ENCODE results near the gene RGL4. TPM values are rescaled to one million over a fixed set of nuclear protein-coding genes. Genes with fewer than 3 reads are reported as not detected.
A peak's percentile ranks its signal among the peaks of the same experiment; 100 is the strongest.

The RGL4 gene
- total RNA-seq, 2 donors from 2014 or later: 0.35 to 0.45 TPM

GRCh38 chr22:23713696-23714595 is 23.1 kb downstream of the RGL4 start:
- Histone ChIP-seq H3K27me3 (no peaks in the 10 kb centered on the region), H3K4me3 (no peak overlapping the region), H3K27ac (no peak overlapping the region), H3K4me1 (peaks cover 8% of the 10 kb centered on the region), H3K36me3 (no peaks in the 10 kb centered on the region), H3K9ac (ENCODE audit: low read depth in 2 of 2, low read length in 2 of 2) (no peak overlapping the region), H3K9me3 (no peaks in the 10 kb centered on the region)
- TF ChIP-seq, protein P1, sequence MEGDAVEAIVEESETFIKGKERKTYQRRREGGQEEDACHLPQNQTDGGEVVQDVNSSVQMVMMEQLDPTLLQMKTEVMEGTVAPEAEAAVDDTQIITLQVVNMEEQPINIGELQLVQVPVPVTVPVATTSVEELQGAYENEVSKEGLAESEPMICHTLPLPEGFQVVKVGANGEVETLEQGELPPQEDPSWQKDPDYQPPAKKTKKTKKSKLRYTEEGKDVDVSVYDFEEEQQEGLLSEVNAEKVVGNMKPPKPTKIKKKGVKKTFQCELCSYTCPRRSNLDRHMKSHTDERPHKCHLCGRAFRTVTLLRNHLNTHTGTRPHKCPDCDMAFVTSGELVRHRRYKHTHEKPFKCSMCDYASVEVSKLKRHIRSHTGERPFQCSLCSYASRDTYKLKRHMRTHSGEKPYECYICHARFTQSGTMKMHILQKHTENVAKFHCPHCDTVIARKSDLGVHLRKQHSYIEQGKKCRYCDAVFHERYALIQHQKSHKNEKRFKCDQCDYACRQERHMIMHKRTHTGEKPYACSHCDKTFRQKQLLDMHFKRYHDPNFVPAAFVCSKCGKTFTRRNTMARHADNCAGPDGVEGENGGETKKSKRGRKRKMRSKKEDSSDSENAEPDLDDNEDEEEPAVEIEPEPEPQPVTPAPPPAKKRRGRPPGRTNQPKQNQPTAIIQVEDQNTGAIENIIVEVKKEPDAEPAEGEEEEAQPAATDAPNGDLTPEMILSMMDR (IDR thresholded peaks at IDR 0.05): no peak
- DNase-seq: no peak
- intact Hi-C loops (cut with DNase I): no loop called here

- TF ChIP-seq, protein P1 (IDR thresholded peaks at IDR 0.05): no peak
- Histone ChIP-seq H3K9me3 (no peaks in the 10 kb centered on the region), H3K27me3 (no peaks in the 10 kb centered on the region), H3K4me1 (peaks cover 8% of the 10 kb centered on the region), H3K4me3 (no peak overlapping the region), H3K27ac (no peak overlapping the region), H3K36me3 (no peaks in the 10 kb centered on the region), H3K9ac (ENCODE audit: low read depth in 2 of 2, low read length in 2 of 2) (no peak overlapping the region)
- no peak for DNase-seq
- intact Hi-C loops (cut with DNase I): no loop called here
Observed at GRCh38 chr22:23714596-23715578, 24.1 kb downstream of the RGL4 start.

DNA sequence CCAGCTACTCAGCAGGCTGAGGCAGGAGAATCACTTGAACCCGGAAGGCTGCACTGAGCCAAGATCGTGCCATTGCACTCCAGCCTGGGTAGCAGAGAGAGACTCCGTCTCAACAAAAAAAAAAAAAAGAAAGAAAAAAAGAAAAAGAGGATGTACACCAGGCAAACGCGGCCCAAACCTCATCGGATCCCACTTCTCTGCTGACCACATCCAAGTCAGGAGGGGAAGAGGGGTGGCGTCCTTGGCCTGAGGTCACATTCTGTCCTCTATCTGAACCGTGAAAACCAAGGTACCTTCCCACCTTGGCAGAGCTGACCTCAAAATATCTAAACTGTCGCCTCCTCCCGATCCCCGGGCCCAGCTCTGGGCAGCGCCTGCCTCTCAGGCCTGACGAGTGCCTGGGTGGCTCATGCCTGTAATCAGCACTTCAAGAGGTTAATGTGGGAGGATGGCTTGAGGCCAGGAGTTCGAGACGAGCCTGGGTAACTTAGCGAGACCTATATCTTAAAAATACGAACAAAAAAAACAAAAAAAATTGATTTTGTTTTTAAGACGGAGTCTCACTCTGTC is 25.1 kb downstream of the RGL4 start:
- intact Hi-C loops (cut with DNase I): no loop called here
- no peak overlapping the region for H3K27ac ChIP-seq
- H3K27me3 ChIP-seq: no peaks in the 10 kb centered on the region
- no peaks in the 10 kb centered on the region for H3K36me3 ChIP-seq
- peaks cover 8% of the 10 kb centered on the region for H3K4me1 ChIP-seq
- TF ChIP-seq, protein P1 (IDR thresholded peaks at IDR 0.05): no peak
- no peak for DNase-seq
- H3K4me3 ChIP-seq: peak overlapping the region; percentile 93
- H3K9me3 ChIP-seq: no peaks in the 10 kb centered on the region
- H3K9ac ChIP-seq (ENCODE audit: low read depth in 2 of 2, low read length in 2 of 2): no peak overlapping the region

DNA sequence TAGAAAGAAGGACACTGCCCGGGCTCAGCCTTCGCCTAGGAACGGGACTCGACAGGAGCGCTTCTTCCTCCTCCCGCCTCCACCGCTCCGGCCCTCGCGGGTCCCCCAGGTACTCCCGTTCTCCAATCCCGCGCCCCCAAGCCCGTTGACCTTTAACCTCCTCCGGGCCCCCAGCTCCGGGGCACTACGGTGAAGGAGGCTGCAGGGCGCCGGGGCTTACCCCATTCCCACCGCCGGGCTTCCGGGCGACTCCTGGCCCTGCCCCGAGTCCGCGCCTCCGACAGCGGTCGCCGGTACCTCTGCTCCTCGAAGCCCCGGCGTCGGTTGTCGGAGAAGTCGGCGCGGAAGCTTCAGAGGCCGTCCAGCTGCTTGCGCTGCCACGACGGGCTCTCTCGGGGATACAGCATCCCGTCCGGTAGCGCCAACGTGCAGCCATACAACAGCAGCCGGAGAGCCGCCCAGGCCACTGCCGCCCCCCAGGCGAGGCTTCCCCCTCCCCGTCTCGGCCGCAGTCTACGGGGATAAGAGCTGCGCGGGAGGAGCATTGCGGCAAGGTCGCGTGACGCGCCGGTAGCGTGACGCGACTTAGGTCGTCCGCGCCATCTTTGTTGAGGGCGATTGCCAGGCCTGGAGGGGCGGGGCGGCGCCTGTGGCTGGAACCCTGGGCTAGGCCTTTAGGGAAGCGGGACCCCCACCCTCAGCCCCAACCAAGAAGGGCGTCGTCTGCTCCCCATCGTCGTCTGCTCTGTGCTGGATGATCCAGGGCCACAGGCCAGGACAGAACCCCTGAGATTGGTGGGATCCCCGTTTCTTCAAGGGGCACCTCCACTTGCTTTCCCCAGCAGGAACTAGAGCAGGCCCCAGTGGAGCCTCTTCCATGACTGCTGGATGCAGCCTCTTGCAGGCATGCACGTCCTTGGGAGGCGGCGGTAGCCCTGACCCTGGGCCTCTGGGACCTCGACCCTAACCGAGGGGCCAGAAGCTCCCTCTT is 26.3 kb downstream of the RGL4 start:
- Histone ChIP-seq H3K9me3 (no peaks in the 10 kb centered on the region), H3K4me1 (peaks cover 8% of the 10 kb centered on the region), H3K36me3 (no peaks in the 10 kb centered on the region), H3K27me3 (no peaks in the 10 kb centered on the region), H3K27ac (peak overlapping the region; percentile 69), H3K4me3 (peak overlapping the region; percentile 93), H3K9ac (ENCODE audit: low read depth in 2 of 2, low read length in 2 of 2) (peak overlapping the region; percentile 74 to 80)
- intact Hi-C loops (cut with DNase I): no loop called here
- TF ChIP-seq, protein P1 (IDR thresholded peaks at IDR 0.05): no peak
- DNase-seq: peak; percentile 89

All from colonic mucosa (tissue), 4 donors.